HG02571 (cell line): ENCODE results near the gene TSPAN14.
"Not testable (repeated sequence)": the region's sequence is repeated elsewhere in the genome, so short reads cannot be mapped to it uniquely, and the experiment has no call there.

Experiments used
- ATAC-seq: cut with Tn5 transposase; IDR thresholded peaks from one replicate; pipeline ENCODE4 v1.9.1; 2021; ENCODE audit warnings: mild to moderate bottlenecking, moderate library complexity; ENCODE audit not compliant: unreplicated experiment

The TSPAN14 gene

DNA sequence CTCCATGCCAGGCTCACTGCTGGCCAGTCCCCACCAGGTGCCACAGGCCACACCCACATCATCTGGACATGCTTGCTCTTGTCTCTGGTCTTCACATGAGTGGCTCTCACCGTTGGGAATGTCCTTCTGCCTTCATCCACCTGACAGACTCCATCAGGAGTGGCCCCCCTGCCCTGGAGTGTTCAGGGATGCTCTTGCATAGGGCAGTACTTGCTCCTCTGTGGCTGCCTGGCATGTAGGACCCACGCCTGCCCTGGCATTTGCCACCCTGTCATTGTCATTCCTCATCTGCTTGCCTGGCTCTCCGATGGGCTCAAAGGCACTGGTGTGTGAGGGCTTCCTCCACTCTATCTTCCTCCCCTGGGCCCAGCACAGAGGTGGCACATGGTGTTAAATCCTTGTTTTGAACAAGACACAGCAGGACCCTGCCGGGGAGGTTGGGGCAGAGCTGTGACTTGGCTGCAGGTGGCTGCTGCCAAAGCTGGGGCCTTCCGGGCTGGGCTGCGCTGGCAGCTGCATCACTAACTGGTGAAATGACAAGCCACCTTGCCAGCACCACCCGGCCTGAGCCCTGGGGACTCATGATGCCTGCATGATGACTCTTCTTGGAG, 85.4 kb downstream of the TSPAN14 start:
- no peak for ATAC-seq

DNA sequence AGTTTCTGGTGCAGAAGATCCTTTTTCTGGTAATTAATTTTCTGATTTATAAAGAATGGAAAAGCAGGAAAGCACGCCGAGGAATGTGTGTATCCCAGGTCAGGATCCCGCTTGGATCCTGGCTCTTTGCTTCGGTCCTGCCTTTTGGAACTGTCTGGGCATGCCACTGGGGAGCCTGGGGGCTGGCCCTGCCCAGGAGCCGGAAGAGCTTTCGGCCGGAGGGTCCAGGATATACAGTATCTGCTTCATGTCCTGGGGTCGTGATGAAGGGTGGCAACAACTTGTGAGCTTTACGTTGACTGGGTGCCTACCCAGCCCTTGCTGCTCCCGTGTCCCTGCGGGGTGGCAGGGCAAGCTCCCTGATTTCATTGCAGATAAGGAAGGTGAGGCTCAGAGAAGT, 86.0 kb downstream of the TSPAN14 start:
- no peak for ATAC-seq

DNA sequence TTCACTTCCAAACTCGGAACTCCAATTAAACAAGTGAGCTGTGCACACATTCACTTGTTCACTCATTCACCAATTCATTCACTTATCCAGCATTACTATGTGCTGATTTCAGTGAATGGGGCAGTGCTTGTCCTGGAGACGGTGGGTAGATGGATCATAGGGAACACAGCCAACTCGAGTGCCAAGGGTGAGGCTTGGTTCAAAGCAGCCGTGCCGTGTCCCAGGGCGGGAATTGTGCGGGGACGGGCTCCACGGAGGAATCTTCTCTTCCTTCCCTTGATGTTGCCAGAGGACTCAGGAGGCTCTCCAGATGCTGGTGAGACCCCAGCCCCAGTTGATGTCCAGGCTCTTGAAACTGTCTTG, 86.5 kb downstream of the TSPAN14 start:
- no peak for ATAC-seq

DNA sequence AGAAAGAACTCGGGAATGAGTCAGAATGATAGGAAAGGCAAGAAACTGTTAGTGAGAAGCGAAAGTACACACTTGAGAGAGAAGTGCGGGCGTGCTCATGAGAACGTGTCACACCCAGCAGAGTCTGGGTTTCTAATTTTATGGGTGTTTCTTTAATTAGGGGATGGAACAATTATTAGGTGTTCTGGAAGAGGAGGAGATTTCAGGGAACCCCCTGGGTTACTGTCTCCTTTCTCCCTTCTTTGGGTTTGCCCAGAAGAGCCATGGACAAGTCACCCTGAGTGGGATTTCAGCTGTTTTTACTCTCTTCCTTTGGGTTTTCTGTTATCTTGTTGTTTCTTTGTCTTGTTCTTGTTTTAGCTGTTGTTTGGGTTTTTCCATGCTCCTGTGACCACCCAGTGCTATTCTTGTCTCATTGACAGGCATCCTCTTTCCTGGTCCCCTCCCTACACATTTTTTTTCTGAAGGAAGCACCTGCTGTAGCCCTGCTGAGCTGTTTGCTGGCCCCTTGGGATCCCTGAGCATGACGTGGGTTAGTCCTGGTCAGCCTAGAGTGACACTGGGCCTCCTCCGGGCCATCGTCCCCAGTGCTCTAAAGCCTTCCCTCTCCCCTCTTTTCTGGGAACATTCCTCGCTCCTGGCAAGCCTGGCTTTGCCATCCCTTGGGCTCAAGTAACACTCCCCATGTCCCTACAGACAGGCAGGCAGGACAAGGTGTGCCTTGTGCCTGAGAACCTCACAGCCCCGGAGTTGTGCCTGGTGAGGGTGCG, 87.1 kb downstream of the TSPAN14 start:
- ATAC-seq: peak; percentile 58

DNA sequence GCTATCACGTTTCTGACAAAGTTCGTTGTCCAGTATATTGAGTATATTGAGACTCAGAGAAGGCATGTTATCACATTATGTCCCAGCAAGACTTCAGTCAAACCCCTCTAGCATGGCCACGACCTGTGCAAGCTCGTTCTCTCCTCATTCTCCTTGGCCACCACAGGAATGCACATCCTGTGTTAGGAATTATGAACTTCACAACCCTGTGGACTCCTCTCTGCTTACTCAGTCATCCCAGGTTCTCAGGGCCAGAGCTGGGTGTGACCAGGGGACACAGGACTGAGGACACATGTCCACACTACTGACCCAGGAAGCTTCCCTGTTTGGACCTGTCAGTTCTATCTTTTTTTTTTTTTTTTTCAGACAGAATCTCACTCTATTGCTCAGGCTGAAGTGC, 87.9 kb downstream of the TSPAN14 start:
- no peak for ATAC-seq

DNA sequence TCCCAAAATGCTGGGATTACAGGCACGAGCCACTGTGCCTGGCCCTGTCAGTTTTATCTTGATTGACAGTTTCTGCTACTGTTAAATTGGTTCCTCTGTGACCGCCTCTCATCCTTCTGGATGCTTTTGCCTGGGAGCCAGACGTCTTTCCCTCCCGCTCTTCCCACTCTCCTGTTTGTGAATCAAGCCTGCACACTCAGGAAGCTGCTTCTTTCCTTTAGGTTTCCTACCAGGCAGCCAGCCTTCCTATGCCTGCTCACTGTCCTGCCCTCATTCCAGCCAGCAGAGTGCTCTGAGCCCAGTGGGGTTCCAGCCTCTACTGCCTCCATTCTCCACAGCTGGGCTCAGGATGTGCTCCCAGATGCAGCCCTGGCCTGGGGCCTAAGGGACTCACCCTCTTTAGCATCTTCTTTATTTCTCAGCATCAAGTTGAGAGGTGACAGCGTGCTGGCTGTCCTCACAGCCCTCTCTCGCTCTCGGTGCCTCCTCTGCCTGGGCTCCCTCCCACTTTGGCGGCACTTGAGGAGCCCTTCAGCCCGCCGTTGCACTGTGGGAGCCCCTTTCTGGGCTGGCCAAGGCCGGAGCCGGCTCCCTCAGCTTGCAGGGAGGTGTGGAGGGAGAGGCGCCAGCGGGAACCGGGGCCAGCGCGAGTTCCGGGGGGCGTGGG, 88.7 kb downstream of the TSPAN14 start:
- no peak for ATAC-seq

DNA sequence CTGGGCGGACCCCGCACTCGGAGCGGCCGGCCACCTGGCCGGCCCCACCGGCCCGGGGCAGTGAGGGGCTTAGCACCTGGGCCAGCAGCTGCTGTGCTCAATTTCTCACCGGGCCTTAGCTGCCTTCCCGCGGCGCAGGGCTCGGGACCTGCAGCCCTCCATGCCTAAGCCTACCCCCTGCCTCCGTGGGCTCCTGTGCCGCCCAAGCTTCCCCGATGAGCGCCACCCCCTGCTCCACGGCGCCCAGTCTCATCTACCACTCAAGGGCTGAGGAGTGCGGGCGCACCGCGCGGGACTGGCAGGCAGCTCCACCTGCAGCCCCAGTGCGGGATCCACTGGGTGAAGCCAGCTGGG, 89.2 kb downstream of the TSPAN14 start:
- not testable (repeated sequence) for ATAC-seq

DNA sequence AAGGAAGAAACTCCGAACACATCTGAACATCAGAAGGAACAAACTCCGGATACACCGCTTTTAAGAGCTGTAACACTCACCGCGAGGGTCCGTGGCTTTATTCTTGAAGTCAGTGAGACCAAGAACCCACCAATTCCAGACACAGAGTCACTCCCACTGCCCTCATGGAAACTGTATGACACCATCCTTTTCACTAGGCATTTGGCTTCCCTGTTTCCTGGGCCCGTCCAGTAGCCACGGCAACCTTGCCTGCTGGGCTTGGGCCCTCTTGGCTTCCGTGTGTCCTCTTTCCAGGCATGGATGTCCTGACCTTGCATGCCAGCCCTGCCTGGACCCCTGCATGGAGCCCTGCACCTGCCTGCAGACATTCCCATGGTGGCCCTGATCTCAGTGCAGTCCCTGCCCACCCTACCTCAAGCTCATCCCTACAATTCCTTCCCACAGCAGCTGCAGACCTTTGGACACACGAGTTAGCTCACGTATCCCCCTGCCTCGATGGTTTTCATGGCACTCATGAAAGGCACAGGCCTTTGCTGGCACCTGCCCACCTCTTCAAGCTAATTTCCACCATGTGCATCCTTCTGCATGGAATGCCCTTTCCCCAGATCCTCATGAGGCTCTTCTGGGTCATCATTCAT, 90.3 kb downstream of the TSPAN14 start:
- no peak for ATAC-seq

DNA sequence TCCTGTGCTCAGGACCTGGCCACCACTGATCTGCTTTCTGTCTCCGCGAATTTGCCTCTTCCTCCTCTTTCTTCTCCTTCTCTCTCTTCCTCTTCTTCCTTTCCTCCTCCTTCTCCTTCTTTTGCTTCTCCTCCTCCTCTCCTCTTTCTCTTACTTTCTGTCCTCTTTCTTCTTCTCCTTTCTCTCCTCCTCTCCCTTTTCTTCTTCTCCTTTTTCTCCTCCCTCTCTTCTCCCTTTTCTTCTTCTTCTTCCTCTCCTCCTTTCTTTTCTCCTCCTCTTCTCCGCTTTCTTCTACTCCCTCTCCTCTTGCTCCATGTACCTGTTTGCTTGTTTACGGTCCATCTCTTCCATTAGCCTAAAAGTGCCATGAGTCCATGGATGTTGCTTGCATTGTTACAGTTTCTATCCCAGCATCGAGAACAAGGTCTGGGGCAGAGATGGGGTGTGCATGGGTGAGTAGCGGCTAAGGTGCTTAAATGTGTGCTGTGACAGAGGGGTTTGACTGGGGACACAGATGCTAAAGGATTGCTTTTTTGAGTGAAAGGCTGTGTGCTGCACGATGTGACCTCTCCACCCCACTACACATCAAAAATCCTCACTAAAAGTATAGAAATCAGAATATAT, 91.3 kb downstream of the TSPAN14 start:
- no peak for ATAC-seq

DNA sequence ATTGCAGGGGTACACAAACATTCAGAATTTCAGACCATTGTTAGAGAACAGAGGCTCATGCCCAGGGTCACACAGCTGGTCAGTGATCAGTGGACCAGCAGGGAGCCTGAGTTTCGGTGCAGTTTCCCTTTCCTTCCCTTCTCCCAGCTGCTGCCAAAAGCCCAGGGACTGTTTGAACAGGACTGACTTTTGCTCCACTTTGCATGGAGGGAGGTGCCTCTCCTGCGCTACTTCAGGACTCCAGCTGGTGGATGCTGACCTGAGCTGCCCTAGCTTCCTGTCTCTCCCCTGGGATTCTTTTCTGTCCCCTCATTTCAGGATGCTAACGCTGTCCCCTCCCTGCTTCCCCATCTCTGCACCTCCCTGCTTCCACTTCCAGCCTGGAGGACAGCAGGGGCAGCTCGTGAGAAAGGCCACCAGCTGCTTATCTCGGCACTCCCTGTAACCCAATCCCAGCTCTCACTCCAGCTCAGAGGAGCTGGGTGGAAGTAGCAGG, 98.1 kb downstream of the TSPAN14 start:
- ATAC-seq: no peak

DNA sequence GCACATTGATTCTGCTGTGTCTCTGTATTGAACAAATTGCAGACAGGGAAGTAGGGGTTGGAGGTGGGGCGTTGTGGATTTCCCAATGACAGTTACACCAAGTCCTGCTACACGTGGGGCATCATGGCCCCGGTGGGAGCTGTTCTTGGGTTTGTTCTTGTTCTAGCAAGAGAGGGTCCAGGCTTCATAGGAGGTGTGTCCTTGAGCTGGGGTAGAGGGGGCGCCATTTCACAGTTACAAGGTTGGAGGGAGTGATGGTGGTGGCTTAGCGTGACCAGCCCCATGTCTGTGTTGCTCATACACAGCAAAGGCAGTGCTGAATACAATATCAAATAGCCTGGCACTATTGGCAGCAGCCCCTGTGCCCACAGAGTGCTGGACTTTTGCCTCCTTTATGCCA, 99.3 kb downstream of the TSPAN14 start:
- ATAC-seq: no peak

DNA sequence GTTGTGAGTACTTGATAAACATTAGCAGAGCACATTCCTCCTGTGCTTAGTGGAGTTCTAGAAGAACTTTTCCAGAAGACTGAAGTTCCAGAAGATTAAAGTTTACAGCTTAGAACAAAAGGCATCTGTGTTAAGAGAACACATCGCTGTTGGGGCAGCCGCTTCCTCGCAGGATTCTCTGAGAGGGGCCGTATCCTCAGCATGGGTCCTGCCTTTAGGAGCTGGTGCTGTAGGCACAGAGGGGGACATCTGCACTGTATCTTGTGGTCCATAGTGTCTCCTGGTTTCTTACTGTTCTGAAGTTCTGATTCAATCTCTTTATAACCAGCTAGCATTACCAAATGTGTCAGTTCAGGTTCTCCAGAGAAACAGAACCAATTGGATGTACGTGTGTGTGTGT, 99.9 kb downstream of the TSPAN14 start:
- no peak for ATAC-seq

DNA sequence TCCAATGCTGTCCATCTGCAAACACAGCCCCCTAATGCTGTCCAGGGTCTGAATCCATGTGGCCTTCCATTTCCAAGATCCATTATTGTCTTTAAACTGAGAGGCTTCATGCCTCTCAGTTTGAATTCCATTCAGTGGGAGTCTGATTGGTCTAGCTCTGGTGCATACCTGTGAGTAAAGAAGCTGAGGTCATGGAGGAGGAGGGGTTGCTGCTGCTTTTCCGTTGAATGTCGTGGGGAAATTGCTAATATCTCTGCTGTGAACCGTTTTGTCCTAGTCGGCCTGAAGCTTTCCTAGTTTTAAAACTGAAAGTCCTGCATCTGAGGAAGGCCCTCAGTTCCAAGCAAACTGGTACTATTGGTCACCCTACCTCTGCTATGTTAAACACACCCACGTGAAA, 101.3 kb downstream of the TSPAN14 start:
- ATAC-seq: no peak

DNA sequence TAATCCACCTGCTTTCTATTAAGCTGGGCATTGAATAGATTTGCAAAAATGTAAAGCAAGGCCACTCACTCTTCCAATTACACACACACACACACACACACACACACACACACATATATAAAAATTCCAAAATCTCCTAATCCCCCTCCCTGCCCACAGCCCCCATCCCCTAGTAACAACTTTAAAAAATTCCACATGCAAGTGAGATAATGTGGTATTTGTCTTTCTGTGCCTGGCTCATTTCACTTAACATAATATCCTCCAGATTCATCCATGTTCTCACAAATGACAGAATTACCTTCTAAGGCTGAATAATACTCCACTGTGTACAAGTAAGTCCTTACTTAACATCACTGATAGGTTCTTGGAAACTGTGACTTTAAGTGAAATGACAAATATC, 107.8 kb downstream of the TSPAN14 start:
- no peak for ATAC-seq

DNA sequence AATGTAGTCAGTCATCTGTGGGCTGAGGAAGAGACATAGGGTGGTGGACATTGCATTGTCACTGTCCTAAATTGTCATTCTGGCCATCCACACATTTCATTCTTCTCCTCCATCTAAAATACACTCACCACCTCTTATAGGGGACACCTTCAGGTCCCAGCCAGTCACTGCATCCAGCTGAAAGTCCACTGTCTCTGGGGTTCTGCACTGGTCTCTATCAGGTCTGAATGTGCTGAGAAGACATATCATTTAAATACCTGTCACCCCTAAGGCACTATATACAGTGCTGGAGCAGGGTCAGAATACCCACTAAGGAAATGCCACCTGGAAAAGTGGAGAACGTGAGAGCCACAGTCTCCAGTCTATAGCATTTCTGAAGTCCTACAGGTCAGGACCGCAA, 113.2 kb downstream of the TSPAN14 start:
- no peak for ATAC-seq

DNA sequence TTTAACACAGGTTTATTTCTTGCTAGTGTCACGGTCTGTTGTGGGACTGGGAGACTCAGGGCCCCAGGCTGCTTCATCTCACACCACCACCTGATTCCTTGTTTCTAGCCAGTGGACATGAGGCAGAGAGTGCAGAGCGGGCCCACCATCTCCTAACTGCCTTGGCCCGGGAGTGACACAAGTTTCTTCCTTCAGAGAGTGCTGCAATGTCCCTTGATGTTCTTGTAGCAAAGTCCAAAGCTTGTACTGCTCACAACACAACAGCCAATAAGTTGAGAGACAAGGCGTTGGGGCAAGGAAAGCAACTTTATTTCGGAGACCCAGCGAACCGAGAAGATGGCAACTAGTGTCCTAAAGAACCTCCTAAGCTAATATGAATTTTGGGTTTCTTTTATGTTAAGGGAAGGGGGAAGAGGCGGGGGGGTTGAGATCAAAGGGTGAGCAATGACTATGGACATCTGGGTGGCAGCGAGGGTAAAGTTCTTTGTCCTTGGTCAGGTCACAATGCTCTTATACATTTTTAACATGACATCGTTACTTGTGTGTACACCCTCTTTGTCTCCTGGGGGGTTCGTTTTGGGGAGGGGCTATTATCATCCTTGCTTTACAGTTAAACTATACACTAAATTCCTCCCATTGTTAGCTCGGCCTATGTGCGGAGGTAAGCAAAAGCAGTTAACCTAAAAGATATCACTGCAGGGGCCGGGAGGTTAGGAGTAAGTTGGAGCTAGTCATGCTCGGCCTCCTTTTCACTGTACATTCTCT, 115.2 kb downstream of the TSPAN14 start:
- ATAC-seq: no peak

DNA sequence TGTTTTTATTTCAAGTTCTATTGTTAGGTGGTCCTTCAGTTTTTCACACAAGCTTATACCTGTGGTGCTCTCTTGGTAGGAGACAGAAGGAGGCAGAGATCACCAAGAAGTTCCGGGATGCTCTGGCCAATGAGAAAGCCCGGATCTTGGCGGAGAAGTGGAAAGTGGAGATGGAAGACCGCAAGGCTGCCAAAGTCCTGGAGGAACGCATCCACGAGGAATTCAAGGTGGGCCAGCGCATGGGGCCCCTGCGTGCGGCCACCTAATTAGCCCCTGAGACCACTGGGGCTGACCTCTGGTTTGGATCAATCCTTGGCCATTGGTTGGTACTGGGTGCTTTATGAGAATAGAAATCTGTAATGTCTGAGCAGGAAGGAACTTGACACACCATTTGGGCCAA, 117.2 kb downstream of the TSPAN14 start:
- ATAC-seq: no peak

DNA sequence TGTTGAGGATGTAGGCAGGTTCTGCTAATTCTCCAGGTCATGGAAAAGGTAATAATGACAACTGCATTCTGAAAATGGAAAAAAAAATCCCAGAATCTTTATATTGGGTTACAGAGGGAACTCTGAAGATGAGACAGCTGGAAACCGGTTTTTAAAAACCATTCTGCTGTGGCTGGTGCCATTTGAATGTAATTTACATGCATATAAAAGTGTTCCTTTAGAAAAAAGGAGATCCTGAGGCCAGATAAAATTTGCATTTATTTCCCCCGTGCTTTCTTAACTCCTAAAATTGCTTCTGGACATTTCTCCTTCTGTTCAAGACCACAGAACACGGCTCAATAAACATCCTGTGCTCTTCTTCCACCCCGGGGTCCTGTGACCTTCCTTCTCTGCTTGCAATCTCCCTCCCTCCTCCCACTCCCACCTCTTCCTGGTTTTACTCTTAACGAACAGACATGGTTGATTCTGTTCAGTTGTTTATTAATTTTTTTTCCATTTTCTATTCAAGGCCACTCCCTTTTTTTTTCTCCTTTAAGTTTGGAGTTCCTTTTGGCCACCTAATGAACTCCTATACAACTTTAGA, 125.2 kb downstream of the TSPAN14 start:
- no peak for ATAC-seq

DNA sequence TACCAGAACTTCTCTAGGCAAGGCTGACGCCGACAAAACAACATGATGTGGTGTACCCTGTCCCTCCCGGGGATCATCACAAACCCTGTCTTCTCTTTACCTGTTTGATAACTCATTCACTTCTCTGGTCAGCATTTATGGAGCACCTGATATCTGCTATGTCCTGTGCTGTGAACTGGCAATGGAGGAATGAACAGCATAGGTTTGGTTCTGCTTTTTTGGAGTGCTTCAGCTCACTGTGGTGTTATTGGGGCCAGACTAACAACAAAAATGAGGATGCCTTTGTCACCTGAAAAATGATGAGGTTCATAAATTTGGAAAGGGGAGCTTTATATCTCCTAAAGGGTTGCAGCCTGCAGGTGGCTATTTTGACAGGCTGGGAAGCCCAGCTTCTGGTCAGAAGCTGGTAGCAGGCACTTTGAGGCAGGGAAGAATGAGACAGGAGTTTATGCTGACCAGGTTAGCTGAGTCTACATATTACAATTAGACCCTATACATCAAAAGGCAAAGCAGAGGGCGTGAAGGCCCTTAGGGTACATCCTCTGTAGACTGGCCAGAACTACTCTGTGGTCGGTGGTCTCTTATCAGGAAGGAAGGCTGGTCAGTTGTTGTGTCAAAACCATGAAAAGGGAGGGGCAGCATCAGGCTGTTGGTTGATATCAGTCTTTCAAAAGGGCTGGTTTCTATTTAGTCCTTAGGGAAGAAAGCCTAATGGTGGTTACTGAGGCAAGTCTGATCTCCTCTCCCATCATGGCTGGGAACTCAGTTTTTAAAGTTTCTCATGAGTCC, 125.9 kb downstream of the TSPAN14 start:
- no peak for ATAC-seq
